Activated T-cell treated with anti-CD3 and anti-CD28 coated beads for 4 hours (primary cell): ENCODE measurements around the gene HSPA4L.
A peak's percentile ranks its signal among the peaks of the same experiment; 100 is the strongest.

Experiments used
- DNase-seq: peaks from one replicate; pipeline ENCODE4 v3.0.0-alpha.2; 2020

HSPA4L gene

GRCh38 chr4:127870688-127871087 is 88.6 kb downstream of the HSPA4L start:
- no peak for DNase-seq

- DNase-seq, result no peak
These were observed 93.7 kb downstream of the HSPA4L start for GRCh38 chr4:127875791-127876190.

GRCh38 chr4:127880763-127881562 is 98.8 kb downstream of the HSPA4L start, which contains the start of gene PLK4:
TSS of gene PLK4 (plus strand) at chr4:127880893. CDS start at chr4:127881135, 242 bp downstream.
- DNase-seq, result peak; percentile 84

GRCh38 chr4:127881563-127881864 is 99.4 kb downstream of the HSPA4L start:
- no peak for DNase-seq

- DNase-seq, result no peak
These were observed 106.4 kb downstream of the HSPA4L start for GRCh38 chr4:127888559-127888958.

- DNase-seq, result no peak
These were observed 107.8 kb downstream of the HSPA4L start for GRCh38 chr4:127889903-127890302.
